ENCODE measurements around the gene ZNF580.

- no peak for TF ChIP-seq CTCF (IDR thresholded peaks at IDR 0.05)
- TF ChIP-seq POLR2A (IDR thresholded peaks at IDR 0.05): no peak
Measured at GRCh38 chr19:55678121-55678671, 37.4 kb downstream of the ZNF580 start.

All from uterus (tissue), 2 donors.